AG04449 (cell line): ENCODE measurements around the gene HES4.

Source experiments
- CTCF ChIA-PET: fragments of 350-600 bp; formaldehyde crosslinking; extraction: SDS; loops from one replicate; lab custom pipeline; 2021; ENCODE audit warnings: antibody characterized with exemption; lab: Yijun Ruan, JAX
- POLR2A ChIA-PET: fragments of 400-600, 350-600 bp; formaldehyde crosslinking; extraction: SDS; loops from one replicate; lab custom pipeline; 2020; ENCODE audit warnings: antibody characterized with exemption, inconsistent platforms; lab: Yijun Ruan, JAX
- DNase-seq: peaks from one replicate; pipeline ENCODE4 v3.0.0-alpha.2; 2010; ENCODE audit warnings: low read depth, low spot score
- H3K4me3 ChIP-seq: 2 replicates; pipeline ENCODE4 v1.5.1; 2011; ENCODE audit warnings: low read depth, mild to moderate bottlenecking, control low read depth, low read length
- CTCF ChIP-seq: IDR thresholded peaks from one replicate; pipeline ENCODE4 v1.5.1; 2011; ENCODE audit warnings: mild to moderate bottlenecking, moderate library complexity, low read length, control low read depth, inconsistent platforms; ENCODE audit not compliant: insufficient read depth; ENCODE audit errors: missing control alignments

Gene HES4

GRCh38 chr1:1003618-1004419 is 3.9 kb upstream of the HES4 start:
- POLR2A ChIA-PET = no interaction called here
- DNase-seq = no peak
- CTCF ChIA-PET = interaction anchor here (0.6 to 9.5 kb wide), 7 partner anchors 9 to 253 kb away, joined by 3 to 111 read pairs (median 5); partner anchors contain the start of genes ISG15 and PERM1
- no peak for TF ChIP-seq CTCF
- no peak overlapping the region for H3K4me3 ChIP-seq

GRCh38 chr1:1001057-1001783 is 1.3 kb upstream of the HES4 start:
- POLR2A ChIA-PET = interaction anchor here (0.9 kb wide), 1 partner anchor 12 kb away, joined by 3 read pairs; the partner anchor contains the start of gene ISG15
- peak overlapping the region; percentile 73 for H3K4me3 ChIP-seq
- CTCF ChIA-PET = interaction anchor here (0.7 to 9.5 kb wide), 12 partner anchors 8 to 370 kb away, joined by 3 to 111 read pairs (median 8); partner anchors contain the start of genes ISG15 and PERM1
- no peak for DNase-seq
- TF ChIP-seq CTCF = no peak

- no peak for TF ChIP-seq CTCF
- H3K4me3 ChIP-seq = peak overlapping the region; percentile 73
- peak; percentile 44 for DNase-seq
- CTCF ChIA-PET = interaction anchor here (0.7 to 9.5 kb wide), 7 partner anchors 8 to 95 kb away, joined by 3 to 111 read pairs (median 11); partner anchors contain the start of genes ISG15 and PERM1
- POLR2A ChIA-PET = interaction anchor here (1.4 kb wide), 1 partner anchor 13 kb away, joined by 9 read pairs; the partner anchor contains the start of gene ISG15
These were observed 610 bp upstream of the HES4 start for GRCh38 chr1:1000357-1001056.

- POLR2A ChIA-PET = interaction anchor here (1.4 kb wide), 1 partner anchor 15 kb away, joined by 9 read pairs; the partner anchor contains the start of gene ISG15
- TF ChIP-seq CTCF = peak; percentile 6
- CTCF ChIA-PET = interaction anchor here (9.5 kb wide), 1 partner anchor 16 kb away, joined by 101 read pairs; the partner anchor contains the start of gene PERM1
- no peak for DNase-seq
- peak overlapping the region; percentile 73 for H3K4me3 ChIP-seq
These were observed 737 bp downstream of the HES4 start for GRCh38 chr1:998995-999724.

GRCh38 chr1:998745-998994 is 1.2 kb downstream of the HES4 start:
- H3K4me3 ChIP-seq = peak overlapping the region; percentile 73
- ChIA-PET CTCF (interaction anchor here (1.4 to 9.5 kb wide), 2 partner anchors 16 to 32 kb away, joined by 3 to 101 read pairs; partner anchors contain the start of genes PERM1 and PLEKHN1), POLR2A (no interaction called here)
- DNase-seq = no peak
- TF ChIP-seq CTCF = no peak
